Loucy (cell line): ENCODE results near the gene STX18.

ENCODE experiments used
- H2AFZ ChIP-seq: fragments of 200-600 bp; sonication (generic); 2 replicates; pipeline ENCODE4 v1.6.0; 2016; ENCODE audit warnings: antibody characterized with exemption, mild to moderate bottlenecking, low read length, moderate library complexity
- H3F3A ChIP-seq: fragments of 200-600 bp; 2 replicates; pipeline ENCODE4 v1.6.0; 2016; ENCODE audit warnings: antibody characterized with exemption, low read depth, mild to moderate bottlenecking
- H3K27me3 ChIP-seq: fragments of 200-600 bp; sonication (generic); 2 replicates; pipeline ENCODE4 v1.6.1; 2014; ENCODE audit warnings: low read length, mild to moderate bottlenecking; ENCODE audit not compliant: insufficient read depth, poor library complexity, severe bottlenecking
- H3K36me3 ChIP-seq: fragments of 200-600 bp; sonication (generic); 2 replicates; pipeline ENCODE4 v1.6.1; 2016; ENCODE audit warnings: low read length; ENCODE audit not compliant: insufficient read depth
- H3K4me1 ChIP-seq: fragments of 200-600 bp; sonication (generic); 2 replicates; pipeline ENCODE4 v1.5.1; 2014; ENCODE audit warnings: low read length, mild to moderate bottlenecking; ENCODE audit not compliant: insufficient read depth, poor library complexity, severe bottlenecking
- H3K4me2 ChIP-seq: fragments of 200-600 bp; sonication (generic); 2 replicates; pipeline ENCODE4 v1.6.0; 2014; ENCODE audit warnings: antibody characterized with exemption, low read length, low read depth, mild to moderate bottlenecking; ENCODE audit not compliant: poor library complexity, severe bottlenecking
- H3K4me3 ChIP-seq: fragments of 200-600 bp; sonication (generic); 2 replicates; pipeline ENCODE4 v1.5.1; 2014; ENCODE audit warnings: low read length, mild to moderate bottlenecking, mixed read lengths; ENCODE audit not compliant: poor library complexity, severe bottlenecking
- H3K79me2 ChIP-seq: fragments of 200-600 bp; sonication (generic); 2 replicates; pipeline ENCODE4 v1.6.1; 2014; ENCODE audit warnings: low read length; ENCODE audit not compliant: insufficient read depth
- H3K9ac ChIP-seq: fragments of 200-600 bp; sonication (generic); 2 replicates; pipeline ENCODE4 v1.6.0; 2014; ENCODE audit warnings: mild to moderate bottlenecking, low read depth, low read length, moderate library complexity; ENCODE audit not compliant: poor library complexity, severe bottlenecking
- H3K9me2 ChIP-seq: fragments of 200-600 bp; sonication (generic); replicated peaks from 2 replicates; pipeline ENCODE4 v1.6.1; 2016; ENCODE audit warnings: low read depth, low read length, mixed read lengths
- H3K9me3 ChIP-seq: fragments of 200-600 bp; sonication (generic); 2 replicates; pipeline ENCODE4 v1.6.1; 2014; ENCODE audit warnings: mild to moderate bottlenecking, antibody characterized with exemption, low read length, low read depth; ENCODE audit not compliant: insufficient read depth
- H4K20me1 ChIP-seq: fragments of 200-600 bp; sonication (generic); 2 replicates; pipeline ENCODE4 v1.6.0; 2014; ENCODE audit warnings: antibody characterized with exemption, low read length, mild to moderate bottlenecking; ENCODE audit not compliant: insufficient read depth, poor library complexity, severe bottlenecking
- CTCF ChIP-seq: fragments of 200-600 bp; sonication (generic); conservative IDR thresholded peaks from 2 replicates; pipeline ENCODE4 v1.5.1; 2014; ENCODE audit warnings: mild to moderate bottlenecking, antibody characterized with exemption, low read length
- EZH2phosphoT487 ChIP-seq: fragments of 200-600 bp; IDR thresholded peaks from 2 replicates; pipeline ENCODE4 v1.6.1; 2018; ENCODE audit warnings: antibody characterized with exemption, mild to moderate bottlenecking, moderate library complexity, borderline replicate concordance

Gene STX18

GRCh38 chr4:4415806-4416805, 125.7 kb downstream of the STX18 start:
- H3K79me2 ChIP-seq, result no peaks in the 10 kb centered on the region
- no peaks in the 10 kb centered on the region for H3F3A ChIP-seq
- H2AFZ ChIP-seq, result no peak overlapping the region
- no peak overlapping the region for H3K4me3 ChIP-seq
- no peak for TF ChIP-seq CTCF
- TF ChIP-seq EZH2phosphoT487, result no peak
- H3K36me3 ChIP-seq, result peaks cover 19% of the 10 kb centered on the region; the same call in 1 of the 2 replicates
- H3K27me3 ChIP-seq, result no peaks in the 10 kb centered on the region
- H4K20me1 ChIP-seq, result no peaks in the 10 kb centered on the region
- peaks cover 14% of the 10 kb centered on the region for H3K4me1 ChIP-seq
- no peaks in the 10 kb centered on the region for H3K9me2 ChIP-seq
- H3K4me2 ChIP-seq, result no peak overlapping the region
- H3K9me3 ChIP-seq, result no peaks in the 10 kb centered on the region
- no peak overlapping the region for H3K9ac ChIP-seq

GRCh38 chr4:4415107-4415805, 126.6 kb downstream of the STX18 start:
- H3K36me3 ChIP-seq, result peaks cover 15% of the 10 kb centered on the region; the same call in 1 of the 2 replicates

GRCh38 chr4:4413806-4414205, 128.0 kb downstream of the STX18 start:
- no peaks in the 10 kb centered on the region for H3K27me3 ChIP-seq
- H3K4me1 ChIP-seq, result peaks cover 12% of the 10 kb centered on the region
- no peaks in the 10 kb centered on the region for H4K20me1 ChIP-seq
- H2AFZ ChIP-seq, result no peak overlapping the region
- TF ChIP-seq CTCF, result no peak
- TF ChIP-seq EZH2phosphoT487, result no peak
- no peaks in the 10 kb centered on the region for H3K9me3 ChIP-seq
- H3K4me3 ChIP-seq, result no peak overlapping the region
- no peaks in the 10 kb centered on the region for H3K79me2 ChIP-seq
- no peak overlapping the region for H3K4me2 ChIP-seq
- no peak overlapping the region for H3K9ac ChIP-seq
- H3F3A ChIP-seq, result no peaks in the 10 kb centered on the region
- H3K36me3 ChIP-seq, result peaks cover 4% of the 10 kb centered on the region; the same call in 1 of the 2 replicates
- no peaks in the 10 kb centered on the region for H3K9me2 ChIP-seq

More at GRCh38 chr4:4415107-4415805, 126.6 kb downstream of the STX18 start:
- no peaks in the 10 kb centered on the region for H3K9me3 ChIP-seq
- no peaks in the 10 kb centered on the region for H4K20me1 ChIP-seq
- H3F3A ChIP-seq, result no peaks in the 10 kb centered on the region
- no peaks in the 10 kb centered on the region for H3K79me2 ChIP-seq
- no peaks in the 10 kb centered on the region for H3K9me2 ChIP-seq
- no peak overlapping the region for H3K9ac ChIP-seq
- H3K27me3 ChIP-seq, result no peaks in the 10 kb centered on the region
- peaks cover 14% of the 10 kb centered on the region for H3K4me1 ChIP-seq
- no peak overlapping the region for H2AFZ ChIP-seq
- TF ChIP-seq CTCF (no peak), EZH2phosphoT487 (no peak)
- H3K4me3 ChIP-seq, result no peak overlapping the region
- H3K4me2 ChIP-seq, result no peak overlapping the region
